Ovary (tissue), 3 donors: ENCODE results near the gene MAGI1.

Experiments used
- CTCF ChIP-seq, 3 donors: fragments of 450-650 bp in 2 of 3; fragments of 200-600 bp in 1 of 3; IDR thresholded peaks; one replicate each; pipeline versions ENCODE4 v1.5.1 to v1.8.0; 2016 to 2022; ENCODE audit warnings: antibody characterized with exemption in 3 of 3, mild to moderate bottlenecking in 1 of 3
- EP300 ChIP-seq: sonication (generic); formaldehyde crosslinking; IDR thresholded peaks from one replicate; pipeline ENCODE4 v1.6.1; 2017; ENCODE audit warnings: antibody characterized with exemption
- POLR2A ChIP-seq: fragments of 450-650 bp; IDR thresholded peaks from one replicate; pipeline ENCODE4 v1.6.1; 2017; ENCODE audit warnings: antibody characterized with exemption, mild to moderate bottlenecking, moderate library complexity
- donor health status: DM: no; HTN: no; CAD: no.

- TF ChIP-seq CTCF (IDR thresholded peaks at IDR 0.05) (no peak), POLR2A (no peak), EP300 (no peak)
Observed at GRCh38 chr3:65591313-65591712, 447.4 kb downstream of the MAGI1 start.
